B cell (primary cell): ENCODE measurements around the gene TMEM179B. TPM values are rescaled to one million over a fixed set of nuclear protein-coding genes. Genes with fewer than 3 reads are reported as not detected.

ENCODE experiments used
- ATAC-seq: fragments of 200-7000 bp; cut with Tn5 transposase; one replicate; pipeline ENCODE4 v1.10.0; 2021; ENCODE audit warnings: low read depth, mild to moderate bottlenecking, moderate number of reproducible peaks, moderate library complexity
- CTCF ChIA-PET: fragments of 350-600 bp; sonication (Branson Sonifier 250); formaldehyde crosslinking; loops from one replicate; lab custom pipeline; 2021; ENCODE audit warnings: antibody characterized with exemption, inconsistent platforms; lab: Charles Lee
- POLR2A ChIA-PET: fragments of 350-600 bp; sonication (Branson Sonifier 250); formaldehyde crosslinking; loops from one replicate; lab custom pipeline; 2021; ENCODE audit warnings: antibody characterized with exemption; lab: Charles Lee
- DNase-seq: peaks from one replicate; pipeline ENCODE4 v3.0.0; 2013
- H2AFZ ChIP-seq: 2 replicates; pipeline ENCODE4 v1.6.1; 2012; ENCODE audit warnings: mild to moderate bottlenecking, low read depth, low read length; ENCODE audit not compliant: insufficient read depth, poor library complexity, severe bottlenecking
- H3K27ac ChIP-seq, 2 donors: 1 replicate in 1 of 2; 2 replicates in 1 of 2; pipeline ENCODE4 v1.5.1; 2012 to 2013; ENCODE audit warnings: low read length in 2 of 2, mild to moderate bottlenecking in 2 of 2, moderate library complexity in 1 of 2
- H3K27me3 ChIP-seq, 4 experiments: fragments of 200-600 bp in 1 of 4; sonication (generic) in 1 of 4; replicated peaks in 1 of 4; 1 replicate in 2 of 4; 2 replicates in 2 of 4; pipeline versions ENCODE4 v1.6.1 to v1.7.0; 2013 to 2016; ENCODE audit warnings: low read length in 3 of 4, mild to moderate bottlenecking in 2 of 4, mixed read lengths in 1 of 4, moderate library complexity in 1 of 4; ENCODE audit not compliant: insufficient read depth in 4 of 4, control insufficient read depth in 3 of 4; ENCODE audit errors: control extremely low read depth in 1 of 4
- H3K36me3 ChIP-seq, 2 experiments: replicated peaks in 1 of 2; 1 replicate in 1 of 2; 2 replicates in 1 of 2; pipeline versions ENCODE4 v1.6.1 to v1.7.1; 2013; ENCODE audit warnings: low read length in 1 of 2; ENCODE audit not compliant: insufficient read depth in 2 of 2, control insufficient read depth in 1 of 2; ENCODE audit errors: control extremely low read depth in 1 of 2, extremely low read depth in 1 of 2
- H3K4me1 ChIP-seq, 2 donors: fragments of 200-600 bp in 1 of 2; sonication (generic) in 1 of 2; 1 replicate in 1 of 2; 2 replicates in 1 of 2; pipeline versions ENCODE4 v1.5.1 to v1.6.1; 2013 to 2017; ENCODE audit warnings: low read length in 2 of 2; ENCODE audit not compliant: control insufficient read depth in 2 of 2, insufficient read depth in 2 of 2
- H3K4me2 ChIP-seq: replicated peaks from 2 replicates; pipeline ENCODE3; 2012; ENCODE audit warnings: mild to moderate bottlenecking, low read depth, low read length; ENCODE audit not compliant: poor library complexity, severe bottlenecking
- H3K4me3 ChIP-seq, 5 experiments: fragments of 200-600 bp in 1 of 5; sonication (generic) in 1 of 5; 1 replicate in 3 of 5; 2 replicates in 2 of 5; pipeline versions ENCODE4 v1.5.1 to v1.7.0; 2011 to 2016; ENCODE audit warnings: low read length in 4 of 5, mild to moderate bottlenecking in 4 of 5, low read depth in 2 of 5, control low read depth in 1 of 5, moderate library complexity in 1 of 5; ENCODE audit not compliant: insufficient read depth in 1 of 5; ENCODE audit errors: control extremely low read depth in 1 of 5, extremely low read depth in 1 of 5
- H3K79me2 ChIP-seq: fragments of 200-600 bp; sonication (generic); one replicate; pipeline ENCODE4 v1.6.0; 2016; ENCODE audit warnings: low read length; ENCODE audit not compliant: control insufficient read depth, insufficient read depth
- H3K9ac ChIP-seq: fragments of 200-600 bp; sonication (generic); 2 replicates; pipeline ENCODE4 v1.6.1; 2017; ENCODE audit warnings: mild to moderate bottlenecking, low read length, moderate library complexity
- H3K9me3 ChIP-seq, 3 donors: one replicate each; pipeline versions ENCODE4 v1.6.1 to v1.7.1; 2013; ENCODE audit warnings: low read length in 2 of 3; ENCODE audit not compliant: control insufficient read depth in 2 of 3, insufficient read depth in 1 of 3; ENCODE audit errors: control extremely low read depth in 1 of 3
- H4K20me1 ChIP-seq: 2 replicates; pipeline ENCODE4 v1.6.0; 2012; ENCODE audit warnings: mild to moderate bottlenecking, low read length; ENCODE audit not compliant: insufficient read depth, control insufficient read depth, poor library complexity, severe bottlenecking
- H3K27ac Mint-ChIP-seq: one replicate; pipeline ENCODE4 v1.8.0; 2021; ENCODE audit warnings: mixed read lengths
- H3K27me3 Mint-ChIP-seq: one replicate; pipeline ENCODE4 v1.8.0; 2021; ENCODE audit warnings: mixed read lengths
- H3K4me1 Mint-ChIP-seq: one replicate; pipeline ENCODE4 v1.8.0; 2021; ENCODE audit warnings: mixed read lengths
- H3K4me3 Mint-ChIP-seq: one replicate; pipeline ENCODE4 v1.8.0; 2021; ENCODE audit warnings: mixed read lengths
- H3K9me3 Mint-ChIP-seq: one replicate; pipeline ENCODE4 v1.8.0; 2022; ENCODE audit warnings: mixed read lengths; ENCODE audit not compliant: insufficient read depth
- EZH2 ChIP-seq: IDR thresholded peaks from 2 replicates; pipeline ENCODE4 v1.6.1; 2012; ENCODE audit warnings: borderline replicate concordance, low read depth, mild to moderate bottlenecking, moderate library complexity, low read length; ENCODE audit not compliant: insufficient read depth, poor library complexity, severe bottlenecking
- WGBS: methylation state at CpG from one replicate; pipeline ENCODE4 v1.1.5; 2013; ENCODE audit warnings: missing lambda C conversion rate; ENCODE audit not compliant: insufficient coverage; 5-methylcytosine and 5-hydroxymethylcytosine counted together
- intact Hi-C: fragments of 100-400 bp; cut with micrococcal nuclease; formaldehyde crosslinking; loops from one replicate; pipeline ENCODE4 v1.10.0; 2022
- polyA plus RNA-seq: library from polyadenylated mRNA; depleted of rRNA; stranded (reverse); fragments of >200 nt; gene quantifications from 2 replicates; pipeline ENCODE4 v1.2.3, GENCODE V29; 2012
- total RNA-seq, 2 donors: library from RNA; stranded (reverse); fragments of 120-200 nt in 1 of 2; gene quantifications; 1 replicate in 1 of 2; 2 replicates in 1 of 2; pipeline versions ENCODE4 v1.2.3 to v1.2.4, GENCODE V29; 2013 to 2022
- TF ChIP-seq, protein P1 (sequence below): fragments of 200-600 bp; IDR thresholded peaks from one replicate; pipeline ENCODE4 v1.8.0; 2022; ENCODE audit warnings: antibody characterized with exemption, mild to moderate bottlenecking

Gene TMEM179B
- total and polyA plus RNA-seq, 2 donors (not counting 1 experiment from before 2014, with no cell fraction given) = 62.3 to 64.3 TPM

GRCh38 chr11:62801071-62801470 is 13.9 kb downstream of the TMEM179B start:
- DNase-seq (no peak), ATAC-seq (no peak)
- Histone ChIP-seq H3K9me3 (no peaks in the 10 kb centered on the region), H3K27me3 (no peaks in the 10 kb centered on the region), H4K20me1 (peaks cover 13% of the 10 kb centered on the region), H3K4me2 (no peak overlapping the region), H3K27ac (no peak overlapping the region), H3K4me3 (no peak overlapping the region), H3K36me3 (peaks cover 22 to 73% of the 10 kb centered on the region in 2 experiments), H3K4me1 (peaks cover 11 to 19% of the 10 kb centered on the region in 2 donors), H2AFZ (no peak overlapping the region), H3K9ac (no peak overlapping the region), H3K79me2 (peaks cover 72% of the 10 kb centered on the region)
- WGBS = 83% methylated on average over 2 of the region's 4 CpGs
- Mint-ChIP-seq H3K4me3 (no peak overlapping the region), H3K27ac (no peak overlapping the region), H3K4me1 (peaks cover 25% of the 10 kb centered on the region), H3K27me3 (no peaks in the 10 kb centered on the region), H3K9me3 (no peaks in the 10 kb centered on the region)
- ChIA-PET POLR2A (interaction anchor here (0.5 to 1.9 kb wide), 3 partner anchors 13 to 56 kb away, joined by 4 to 5 read pairs (median 5); partner anchors contain the start of gene TMEM179B), CTCF (interaction anchor here (0.6 to 1.3 kb wide), 2 partner anchors 11 to 1176 kb away, joined by 3 read pairs; no protein-coding TSS in a partner anchor)
- TF ChIP-seq, protein P1, sequence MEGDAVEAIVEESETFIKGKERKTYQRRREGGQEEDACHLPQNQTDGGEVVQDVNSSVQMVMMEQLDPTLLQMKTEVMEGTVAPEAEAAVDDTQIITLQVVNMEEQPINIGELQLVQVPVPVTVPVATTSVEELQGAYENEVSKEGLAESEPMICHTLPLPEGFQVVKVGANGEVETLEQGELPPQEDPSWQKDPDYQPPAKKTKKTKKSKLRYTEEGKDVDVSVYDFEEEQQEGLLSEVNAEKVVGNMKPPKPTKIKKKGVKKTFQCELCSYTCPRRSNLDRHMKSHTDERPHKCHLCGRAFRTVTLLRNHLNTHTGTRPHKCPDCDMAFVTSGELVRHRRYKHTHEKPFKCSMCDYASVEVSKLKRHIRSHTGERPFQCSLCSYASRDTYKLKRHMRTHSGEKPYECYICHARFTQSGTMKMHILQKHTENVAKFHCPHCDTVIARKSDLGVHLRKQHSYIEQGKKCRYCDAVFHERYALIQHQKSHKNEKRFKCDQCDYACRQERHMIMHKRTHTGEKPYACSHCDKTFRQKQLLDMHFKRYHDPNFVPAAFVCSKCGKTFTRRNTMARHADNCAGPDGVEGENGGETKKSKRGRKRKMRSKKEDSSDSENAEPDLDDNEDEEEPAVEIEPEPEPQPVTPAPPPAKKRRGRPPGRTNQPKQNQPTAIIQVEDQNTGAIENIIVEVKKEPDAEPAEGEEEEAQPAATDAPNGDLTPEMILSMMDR = no peak
- intact Hi-C loops = no loop called here

- H3K4me3 Mint-ChIP-seq = peak overlapping the region; percentile 100
- ChIA-PET CTCF (interaction anchor here (1.0 to 1.2 kb wide), 2 partner anchors 10 to 18 kb away, joined by 3 to 4 read pairs; no protein-coding TSS in a partner anchor), POLR2A (interaction anchor here (0.6 to 2.5 kb wide), 9 partner anchors 12 to 77 kb away, joined by 3 to 19 read pairs (median 4); partner anchors contain the start of genes HNRNPUL2, TMEM223 and WDR74)
- TF ChIP-seq, protein P1 = no peak
- TF ChIP-seq EZH2 = no peak
- ATAC-seq (no peak), DNase-seq (no peak)
- Histone ChIP-seq H3K27me3 (no peaks in the 10 kb centered on the region), H4K20me1 (peaks cover 13% of the 10 kb centered on the region), H3K4me2 (peak overlapping the region; percentile 82), H3K9me3 (no peaks in the 10 kb centered on the region), H3K9ac (peak overlapping the region; percentile 91), H3K79me2 (peaks cover 49% of the 10 kb centered on the region), H2AFZ (peak overlapping the region; percentile 17), H3K27ac (peak overlapping the region; percentile 69 to 86), H3K36me3 (peaks cover 17 to 39% of the 10 kb centered on the region in 2 experiments), H3K4me3 (peak overlapping the region; percentile 77 to 96 (median 89)), H3K4me1 (peaks cover 11 to 25% of the 10 kb centered on the region in 2 donors)
- peaks cover 32% of the 10 kb centered on the region for H3K4me1 Mint-ChIP-seq
- intact Hi-C loops = loop anchor here (1.0 kb wide), 6 partner anchors 12 to 58 kb away; partner anchors contain the start of genes TMEM179B, TMEM223 and WDR74
- H3K27ac Mint-ChIP-seq = peak overlapping the region; percentile 99
- no peaks in the 10 kb centered on the region for H3K27me3 Mint-ChIP-seq
- no peaks in the 10 kb centered on the region for H3K9me3 Mint-ChIP-seq
- WGBS = 4% methylated on average over 9 of the region's 14 CpGs
These were observed 17.3 kb downstream of the TMEM179B start for GRCh38 chr11:62804310-62805075.
